ENCODE measurements around the gene SFMBT2. TPM values are rescaled to one million over a fixed set of nuclear protein-coding genes. Genes with fewer than 3 reads are reported as not detected.
A peak's percentile ranks its signal among the peaks of the same experiment; 100 is the strongest.

Gene SFMBT2
- total RNA-seq, 1 donor from 2014 or later: 22.3 TPM

DNA sequence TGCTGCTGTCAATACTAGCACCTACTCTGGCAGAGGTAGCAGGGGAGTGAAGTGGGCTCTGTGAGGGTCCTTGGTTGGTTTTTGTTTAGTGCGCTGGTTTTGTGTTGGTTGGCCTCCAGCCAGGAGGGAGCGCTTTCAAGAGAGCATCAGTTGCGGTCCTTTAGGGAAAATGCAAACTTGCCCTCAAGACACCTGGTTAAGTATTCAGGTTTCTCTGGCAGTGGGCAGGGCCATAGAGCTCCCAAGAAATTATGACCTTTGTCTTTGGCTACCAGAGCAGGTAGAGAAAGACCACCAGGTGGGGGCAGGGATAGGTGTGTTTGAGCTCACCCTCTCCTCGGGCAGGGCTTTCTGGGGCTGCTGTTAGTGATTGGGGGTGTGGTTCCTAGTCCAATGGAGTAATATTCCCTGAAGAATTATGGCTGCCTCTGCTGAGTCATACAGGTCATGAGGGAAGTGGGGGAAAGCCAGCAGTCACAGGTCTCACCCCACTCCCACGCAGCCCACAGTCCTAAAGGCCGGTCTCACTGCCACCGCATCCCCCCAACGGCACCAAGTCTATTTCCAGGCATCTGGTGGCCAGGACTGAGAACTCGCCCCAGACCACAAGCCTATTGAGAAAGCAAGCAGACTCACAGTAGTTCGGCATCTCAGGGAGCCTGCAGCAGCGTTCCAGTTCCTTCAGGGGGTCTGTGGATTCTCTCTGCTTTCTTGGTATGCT lies 280.5 kb downstream of the SFMBT2 start:
- Histone ChIP-seq H3K9me3 (no peaks in the 10 kb centered on the region), H3K36me3 (no peaks in the 10 kb centered on the region), H3K4me3 (no peak overlapping the region), H3K4me1 (no peaks in the 10 kb centered on the region), H3K27ac (no peak overlapping the region), H3K27me3 (ENCODE audit: low read depth) (peaks cover 4% of the 10 kb centered on the region)
- TF ChIP-seq, protein P1, sequence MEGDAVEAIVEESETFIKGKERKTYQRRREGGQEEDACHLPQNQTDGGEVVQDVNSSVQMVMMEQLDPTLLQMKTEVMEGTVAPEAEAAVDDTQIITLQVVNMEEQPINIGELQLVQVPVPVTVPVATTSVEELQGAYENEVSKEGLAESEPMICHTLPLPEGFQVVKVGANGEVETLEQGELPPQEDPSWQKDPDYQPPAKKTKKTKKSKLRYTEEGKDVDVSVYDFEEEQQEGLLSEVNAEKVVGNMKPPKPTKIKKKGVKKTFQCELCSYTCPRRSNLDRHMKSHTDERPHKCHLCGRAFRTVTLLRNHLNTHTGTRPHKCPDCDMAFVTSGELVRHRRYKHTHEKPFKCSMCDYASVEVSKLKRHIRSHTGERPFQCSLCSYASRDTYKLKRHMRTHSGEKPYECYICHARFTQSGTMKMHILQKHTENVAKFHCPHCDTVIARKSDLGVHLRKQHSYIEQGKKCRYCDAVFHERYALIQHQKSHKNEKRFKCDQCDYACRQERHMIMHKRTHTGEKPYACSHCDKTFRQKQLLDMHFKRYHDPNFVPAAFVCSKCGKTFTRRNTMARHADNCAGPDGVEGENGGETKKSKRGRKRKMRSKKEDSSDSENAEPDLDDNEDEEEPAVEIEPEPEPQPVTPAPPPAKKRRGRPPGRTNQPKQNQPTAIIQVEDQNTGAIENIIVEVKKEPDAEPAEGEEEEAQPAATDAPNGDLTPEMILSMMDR (IDR thresholded peaks at IDR 0.05): no peak
- intact Hi-C loops (cut with DNase I): no loop called here
- ATAC-seq: no peak
- DNase-seq: peak; percentile 50

DNA sequence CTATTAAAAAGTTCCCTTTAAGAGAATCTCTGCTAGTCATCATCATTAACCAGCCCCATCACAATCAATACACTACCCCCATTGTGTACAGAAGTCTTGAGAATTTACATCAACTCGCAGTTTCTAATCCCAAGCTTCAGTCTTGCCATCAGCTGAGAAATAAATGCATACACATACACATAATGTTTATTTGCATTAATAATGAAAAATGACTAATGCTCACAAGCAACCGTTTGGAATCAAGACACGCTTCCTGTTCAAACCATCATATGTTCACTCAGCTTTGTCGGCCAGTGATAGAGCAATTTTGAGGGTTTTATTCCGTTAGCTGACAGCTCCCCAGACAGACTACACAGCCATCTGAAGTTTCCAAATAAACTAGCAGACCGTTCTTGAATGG lies 287.1 kb downstream of the SFMBT2 start:
- no peaks in the 10 kb centered on the region for H3K9me3 ChIP-seq
- no peak for DNase-seq
- no peaks in the 10 kb centered on the region for H3K27me3 ChIP-seq (ENCODE audit: low read depth)
- no peak overlapping the region for H3K4me3 ChIP-seq
- no peaks in the 10 kb centered on the region for H3K4me1 ChIP-seq
- no peak for ATAC-seq
- intact Hi-C loops (cut with DNase I): no loop called here
- H3K27ac ChIP-seq: no peak overlapping the region
- no peaks in the 10 kb centered on the region for H3K36me3 ChIP-seq
- TF ChIP-seq, protein P1 (IDR thresholded peaks at IDR 0.05): no peak

DNA sequence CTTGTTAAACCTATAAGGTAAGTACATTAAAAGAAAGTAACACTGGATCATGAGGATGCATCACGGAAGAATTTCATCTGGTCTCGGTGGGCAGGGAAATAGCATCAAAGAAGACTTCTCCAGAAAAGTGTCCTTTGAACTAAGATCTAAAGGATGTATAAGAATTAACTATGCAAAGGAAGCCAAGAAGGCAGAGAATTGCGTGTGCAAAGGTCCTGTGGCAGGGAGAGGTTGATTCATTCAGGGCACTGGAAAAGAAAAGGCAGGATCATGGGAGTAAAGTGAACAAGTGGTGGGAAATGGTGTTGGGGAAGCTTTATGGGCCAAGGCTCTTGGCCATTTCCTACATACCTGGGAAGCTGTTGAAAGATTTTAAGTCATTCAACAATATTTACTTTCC lies 288.3 kb downstream of the SFMBT2 start:
- no peak overlapping the region for H3K27ac ChIP-seq
- intact Hi-C loops (cut with DNase I): no loop called here
- H3K27me3 ChIP-seq (ENCODE audit: low read depth): no peaks in the 10 kb centered on the region
- H3K9me3 ChIP-seq: no peaks in the 10 kb centered on the region
- DNase-seq: no peak
- no peak overlapping the region for H3K4me3 ChIP-seq
- no peaks in the 10 kb centered on the region for H3K36me3 ChIP-seq
- H3K4me1 ChIP-seq: no peaks in the 10 kb centered on the region
- TF ChIP-seq, protein P1 (IDR thresholded peaks at IDR 0.05): no peak
- no peak for ATAC-seq

DNA sequence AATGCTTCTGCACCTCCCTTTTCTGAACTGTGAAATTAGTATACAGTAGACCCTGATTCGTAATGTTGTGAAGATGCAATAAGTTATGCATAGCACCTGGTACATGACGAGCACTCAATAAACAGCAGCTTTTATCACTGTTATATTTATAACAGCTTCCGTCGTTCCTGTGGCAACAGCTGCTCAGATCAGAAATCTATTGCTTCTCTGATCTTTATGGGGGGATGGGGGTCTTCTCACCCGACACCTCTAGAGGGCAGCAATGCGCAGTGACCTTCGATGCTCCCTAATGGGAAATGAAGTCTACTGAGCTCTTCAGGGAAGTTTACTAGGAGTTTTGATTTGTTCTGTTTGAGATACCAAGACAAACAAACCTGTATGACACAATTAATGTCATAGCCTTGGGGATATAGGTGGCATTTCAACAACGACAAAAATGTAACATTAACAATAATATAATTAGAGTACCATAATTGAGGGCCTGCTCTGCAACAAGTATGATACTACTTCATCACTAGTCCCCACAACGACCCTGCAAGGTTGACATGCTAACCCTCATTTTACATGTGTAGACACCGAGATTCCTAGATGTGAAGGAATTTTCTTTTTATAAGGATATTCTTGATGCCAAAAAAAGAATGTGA lies 289.6 kb downstream of the SFMBT2 start:
- Histone ChIP-seq H3K4me1 (no peaks in the 10 kb centered on the region), H3K27ac (no peak overlapping the region), H3K36me3 (no peaks in the 10 kb centered on the region), H3K9me3 (no peaks in the 10 kb centered on the region), H3K27me3 (ENCODE audit: low read depth) (no peaks in the 10 kb centered on the region), H3K4me3 (no peak overlapping the region)
- peak; percentile 76 to 80 for ATAC-seq
- intact Hi-C loops (cut with DNase I): no loop called here
- TF ChIP-seq, protein P1 (IDR thresholded peaks at IDR 0.05): peak; percentile 61
- DNase-seq: peak; percentile 60

DNA sequence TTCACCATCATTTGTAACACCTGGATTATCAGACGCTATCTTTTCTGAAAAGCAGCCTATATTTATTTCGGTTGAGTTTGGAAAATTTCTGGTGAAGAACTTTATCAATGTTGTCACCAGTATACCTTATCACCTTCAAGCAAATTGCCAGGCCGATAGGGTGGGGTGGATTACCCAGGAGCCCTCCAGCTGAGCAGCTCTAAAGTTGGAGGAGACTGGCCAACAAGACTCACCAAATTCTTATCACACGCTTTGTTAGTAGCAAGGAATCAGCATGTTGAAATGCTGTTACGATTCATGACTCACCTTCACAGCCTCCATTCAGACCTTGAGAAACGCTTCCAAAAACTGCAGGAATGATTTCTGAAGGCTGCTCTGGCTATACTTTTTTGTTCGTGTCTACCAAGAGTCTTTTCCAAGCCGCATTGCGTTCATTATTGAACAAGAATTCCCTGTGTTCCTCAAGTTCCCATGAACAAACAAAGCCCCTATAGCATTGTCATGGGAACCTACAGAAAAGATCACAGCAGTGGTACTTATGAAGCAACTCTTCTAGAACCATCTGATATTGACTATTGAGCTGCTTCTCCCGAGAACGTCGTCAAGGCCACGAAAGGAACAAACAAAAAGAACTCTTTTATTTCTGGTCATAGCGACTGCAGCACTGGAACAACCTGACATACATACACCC lies 291.4 kb downstream of the SFMBT2 start:
- no peak overlapping the region for H3K4me3 ChIP-seq
- TF ChIP-seq, protein P1 (IDR thresholded peaks at IDR 0.05): no peak
- H3K36me3 ChIP-seq: no peaks in the 10 kb centered on the region
- no peaks in the 10 kb centered on the region for H3K4me1 ChIP-seq
- DNase-seq: no peak
- intact Hi-C loops (cut with DNase I): no loop called here
- no peak for ATAC-seq
- no peaks in the 10 kb centered on the region for H3K27me3 ChIP-seq (ENCODE audit: low read depth)
- no peak overlapping the region for H3K27ac ChIP-seq
- H3K9me3 ChIP-seq: no peaks in the 10 kb centered on the region
